B cell (primary cell): Measurements from ENCODE around the gene USP1. TPM values are rescaled to one million over a fixed set of nuclear protein-coding genes. Genes with fewer than 3 reads are reported as not detected.

ENCODE experiments used
- ATAC-seq: fragments of 200-7000 bp; cut with Tn5 transposase; one replicate; pipeline ENCODE4 v1.10.0; 2021; ENCODE audit warnings: low read depth, mild to moderate bottlenecking, moderate number of reproducible peaks, moderate library complexity
- CTCF ChIA-PET: fragments of 350-600 bp; sonication (Branson Sonifier 250); formaldehyde crosslinking; loops from one replicate; lab custom pipeline; 2021; ENCODE audit warnings: antibody characterized with exemption, inconsistent platforms; lab: Charles Lee
- POLR2A ChIA-PET: fragments of 350-600 bp; sonication (Branson Sonifier 250); formaldehyde crosslinking; loops from one replicate; lab custom pipeline; 2021; ENCODE audit warnings: antibody characterized with exemption; lab: Charles Lee
- DNase-seq: peaks from one replicate; pipeline ENCODE4 v3.0.0; 2013
- H2AFZ ChIP-seq: 2 replicates; pipeline ENCODE4 v1.6.1; 2012; ENCODE audit warnings: mild to moderate bottlenecking, low read depth, low read length; ENCODE audit not compliant: insufficient read depth, poor library complexity, severe bottlenecking
- H3K27ac ChIP-seq, 2 donors: 1 replicate in 1 of 2; 2 replicates in 1 of 2; pipeline ENCODE4 v1.5.1; 2012 to 2013; ENCODE audit warnings: low read length in 2 of 2, mild to moderate bottlenecking in 2 of 2, moderate library complexity in 1 of 2
- H3K27me3 ChIP-seq, 4 experiments: fragments of 200-600 bp in 1 of 4; sonication (generic) in 1 of 4; replicated peaks in 1 of 4; 1 replicate in 2 of 4; 2 replicates in 2 of 4; pipeline versions ENCODE4 v1.6.1 to v1.7.0; 2013 to 2016; ENCODE audit warnings: low read length in 3 of 4, mild to moderate bottlenecking in 2 of 4, mixed read lengths in 1 of 4, moderate library complexity in 1 of 4; ENCODE audit not compliant: insufficient read depth in 4 of 4, control insufficient read depth in 3 of 4; ENCODE audit errors: control extremely low read depth in 1 of 4
- H3K36me3 ChIP-seq, 2 experiments: replicated peaks in 1 of 2; 1 replicate in 1 of 2; 2 replicates in 1 of 2; pipeline versions ENCODE4 v1.6.1 to v1.7.1; 2013; ENCODE audit warnings: low read length in 1 of 2; ENCODE audit not compliant: insufficient read depth in 2 of 2, control insufficient read depth in 1 of 2; ENCODE audit errors: control extremely low read depth in 1 of 2, extremely low read depth in 1 of 2
- H3K4me1 ChIP-seq, 2 donors: fragments of 200-600 bp in 1 of 2; sonication (generic) in 1 of 2; 1 replicate in 1 of 2; 2 replicates in 1 of 2; pipeline versions ENCODE4 v1.5.1 to v1.6.1; 2013 to 2017; ENCODE audit warnings: low read length in 2 of 2; ENCODE audit not compliant: control insufficient read depth in 2 of 2, insufficient read depth in 2 of 2
- H3K4me2 ChIP-seq: replicated peaks from 2 replicates; pipeline ENCODE3; 2012; ENCODE audit warnings: mild to moderate bottlenecking, low read depth, low read length; ENCODE audit not compliant: poor library complexity, severe bottlenecking
- H3K4me3 ChIP-seq, 5 experiments: fragments of 200-600 bp in 1 of 5; sonication (generic) in 1 of 5; 1 replicate in 3 of 5; 2 replicates in 2 of 5; pipeline versions ENCODE4 v1.5.1 to v1.7.0; 2011 to 2016; ENCODE audit warnings: low read length in 4 of 5, mild to moderate bottlenecking in 4 of 5, low read depth in 2 of 5, control low read depth in 1 of 5, moderate library complexity in 1 of 5; ENCODE audit not compliant: insufficient read depth in 1 of 5; ENCODE audit errors: control extremely low read depth in 1 of 5, extremely low read depth in 1 of 5
- H3K79me2 ChIP-seq: fragments of 200-600 bp; sonication (generic); one replicate; pipeline ENCODE4 v1.6.0; 2016; ENCODE audit warnings: low read length; ENCODE audit not compliant: control insufficient read depth, insufficient read depth
- H3K9ac ChIP-seq: fragments of 200-600 bp; sonication (generic); 2 replicates; pipeline ENCODE4 v1.6.1; 2017; ENCODE audit warnings: mild to moderate bottlenecking, low read length, moderate library complexity
- H3K9me3 ChIP-seq, 3 donors: one replicate each; pipeline versions ENCODE4 v1.6.1 to v1.7.1; 2013; ENCODE audit warnings: low read length in 2 of 3; ENCODE audit not compliant: control insufficient read depth in 2 of 3, insufficient read depth in 1 of 3; ENCODE audit errors: control extremely low read depth in 1 of 3
- H4K20me1 ChIP-seq: 2 replicates; pipeline ENCODE4 v1.6.0; 2012; ENCODE audit warnings: mild to moderate bottlenecking, low read length; ENCODE audit not compliant: insufficient read depth, control insufficient read depth, poor library complexity, severe bottlenecking
- H3K27ac Mint-ChIP-seq: one replicate; pipeline ENCODE4 v1.8.0; 2021; ENCODE audit warnings: mixed read lengths
- H3K27me3 Mint-ChIP-seq: one replicate; pipeline ENCODE4 v1.8.0; 2021; ENCODE audit warnings: mixed read lengths
- H3K4me1 Mint-ChIP-seq: one replicate; pipeline ENCODE4 v1.8.0; 2021; ENCODE audit warnings: mixed read lengths
- H3K4me3 Mint-ChIP-seq: one replicate; pipeline ENCODE4 v1.8.0; 2021; ENCODE audit warnings: mixed read lengths
- H3K9me3 Mint-ChIP-seq: one replicate; pipeline ENCODE4 v1.8.0; 2022; ENCODE audit warnings: mixed read lengths; ENCODE audit not compliant: insufficient read depth
- EZH2 ChIP-seq: IDR thresholded peaks from 2 replicates; pipeline ENCODE4 v1.6.1; 2012; ENCODE audit warnings: borderline replicate concordance, low read depth, mild to moderate bottlenecking, moderate library complexity, low read length; ENCODE audit not compliant: insufficient read depth, poor library complexity, severe bottlenecking
- WGBS: methylation state at CpG from one replicate; pipeline ENCODE4 v1.1.5; 2013; ENCODE audit warnings: missing lambda C conversion rate; ENCODE audit not compliant: insufficient coverage; 5-methylcytosine and 5-hydroxymethylcytosine counted together
- intact Hi-C: fragments of 100-400 bp; cut with micrococcal nuclease; formaldehyde crosslinking; loops from one replicate; pipeline ENCODE4 v1.10.0; 2022
- polyA plus RNA-seq: library from polyadenylated mRNA; depleted of rRNA; stranded (reverse); fragments of >200 nt; gene quantifications from 2 replicates; pipeline ENCODE4 v1.2.3, GENCODE V29; 2012
- total RNA-seq, 2 donors: library from RNA; stranded (reverse); fragments of 120-200 nt in 1 of 2; gene quantifications; 1 replicate in 1 of 2; 2 replicates in 1 of 2; pipeline versions ENCODE4 v1.2.3 to v1.2.4, GENCODE V29; 2013 to 2022
- TF ChIP-seq, protein P1 (sequence below): fragments of 200-600 bp; IDR thresholded peaks from one replicate; pipeline ENCODE4 v1.8.0; 2022; ENCODE audit warnings: antibody characterized with exemption, mild to moderate bottlenecking

Gene USP1
- total and polyA plus RNA-seq, 2 donors (not counting 1 experiment from before 2014, with no cell fraction given) = 6.1 to 32.7 TPM

GRCh38 chr1:62457955-62458354 lies 21.1 kb downstream of the USP1 start:
- ChIA-PET POLR2A (no interaction called here), CTCF (interaction anchor here (1.5 kb wide), 1 partner anchor 9 kb away, joined by 3 read pairs; no protein-coding TSS in a partner anchor)
- Histone ChIP-seq H3K27ac (no peak overlapping the region), H3K27me3 (no peaks in the 10 kb centered on the region), H3K4me3 (no peak overlapping the region), H3K4me1 (no peaks in the 10 kb centered on the region), H3K79me2 (no peaks in the 10 kb centered on the region), H3K36me3 (peaks cover 0 to 5% of the 10 kb centered on the region in 2 experiments), H3K4me2 (no peak overlapping the region), H2AFZ (no peak overlapping the region), H3K9me3 (peaks cover 0 to 2% (median 0%) of the 10 kb centered on the region in 3 donors), H4K20me1 (no peaks in the 10 kb centered on the region), H3K9ac (no peak overlapping the region)
- Mint-ChIP-seq H3K4me1 (no peaks in the 10 kb centered on the region), H3K4me3 (no peak overlapping the region), H3K9me3 (no peaks in the 10 kb centered on the region), H3K27ac (no peak overlapping the region), H3K27me3 (no peaks in the 10 kb centered on the region)
- TF ChIP-seq, protein P1, sequence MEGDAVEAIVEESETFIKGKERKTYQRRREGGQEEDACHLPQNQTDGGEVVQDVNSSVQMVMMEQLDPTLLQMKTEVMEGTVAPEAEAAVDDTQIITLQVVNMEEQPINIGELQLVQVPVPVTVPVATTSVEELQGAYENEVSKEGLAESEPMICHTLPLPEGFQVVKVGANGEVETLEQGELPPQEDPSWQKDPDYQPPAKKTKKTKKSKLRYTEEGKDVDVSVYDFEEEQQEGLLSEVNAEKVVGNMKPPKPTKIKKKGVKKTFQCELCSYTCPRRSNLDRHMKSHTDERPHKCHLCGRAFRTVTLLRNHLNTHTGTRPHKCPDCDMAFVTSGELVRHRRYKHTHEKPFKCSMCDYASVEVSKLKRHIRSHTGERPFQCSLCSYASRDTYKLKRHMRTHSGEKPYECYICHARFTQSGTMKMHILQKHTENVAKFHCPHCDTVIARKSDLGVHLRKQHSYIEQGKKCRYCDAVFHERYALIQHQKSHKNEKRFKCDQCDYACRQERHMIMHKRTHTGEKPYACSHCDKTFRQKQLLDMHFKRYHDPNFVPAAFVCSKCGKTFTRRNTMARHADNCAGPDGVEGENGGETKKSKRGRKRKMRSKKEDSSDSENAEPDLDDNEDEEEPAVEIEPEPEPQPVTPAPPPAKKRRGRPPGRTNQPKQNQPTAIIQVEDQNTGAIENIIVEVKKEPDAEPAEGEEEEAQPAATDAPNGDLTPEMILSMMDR = no peak
- TF ChIP-seq EZH2 = no peak
- intact Hi-C loops = no loop called here
- ATAC-seq (no peak), DNase-seq (no peak)
- 55% methylated on average over 7 of the region's 7 CpGs for WGBS

DNA sequence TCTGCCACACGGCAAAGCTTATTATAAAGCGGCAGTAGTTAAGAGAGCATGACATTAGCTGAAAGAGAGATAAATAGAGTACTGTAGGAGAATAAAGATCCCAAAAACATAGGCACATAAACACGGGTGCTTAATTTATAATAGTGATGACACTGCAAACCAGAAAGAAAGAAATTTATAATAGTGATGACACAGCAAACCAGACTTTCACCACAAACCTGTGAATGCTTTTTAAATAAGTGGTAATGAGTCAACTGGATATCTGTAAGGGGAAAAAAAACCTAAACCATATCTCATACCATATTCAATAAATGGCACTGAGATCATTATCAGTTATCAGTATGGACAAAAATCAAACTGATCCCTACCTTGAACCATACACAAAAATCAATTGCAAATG lies 25.5 kb downstream of the USP1 start:
- H3K27ac ChIP-seq = no peak overlapping the region
- ChIA-PET POLR2A (no interaction called here), CTCF (no interaction called here)
- no peaks in the 10 kb centered on the region for H3K4me1 ChIP-seq
- H3K4me1 Mint-ChIP-seq = no peaks in the 10 kb centered on the region
- H3K9ac ChIP-seq = no peak overlapping the region
- H3K27ac Mint-ChIP-seq = no peak overlapping the region
- H3K79me2 ChIP-seq = no peaks in the 10 kb centered on the region
- no peaks in the 10 kb centered on the region for H3K27me3 ChIP-seq
- DNase-seq = no peak
- H3K4me2 ChIP-seq = no peak overlapping the region
- no peaks in the 10 kb centered on the region for H3K9me3 Mint-ChIP-seq
- no peak overlapping the region for H3K4me3 ChIP-seq
- H3K9me3 ChIP-seq = peaks cover 0 to 2% (median 0%) of the 10 kb centered on the region in 3 donors
- no peak overlapping the region for H3K4me3 Mint-ChIP-seq
- no peak for TF ChIP-seq EZH2
- TF ChIP-seq, protein P1 = no peak
- no peaks in the 10 kb centered on the region for H4K20me1 ChIP-seq
- H3K27me3 Mint-ChIP-seq = no peaks in the 10 kb centered on the region
- no CpG with 5 or more reads among the region's 3 CpGs for WGBS
- no peak overlapping the region for H2AFZ ChIP-seq
- intact Hi-C loops = no loop called here
- no peak for ATAC-seq
- H3K36me3 ChIP-seq = peaks cover 1 to 3% of the 10 kb centered on the region in 2 experiments
